ENCODE results near the gene DGKB.

DGKB gene

GRCh38 chr7:14902589-14903067 is at the start of gene DGKB:
Gene DGKB, minus strand, starts transcription at chr7:14902751.
- no peak for DNase-seq (ENCODE audit: low read depth)

GRCh38 chr7:14950013-14950412 is 47.5 kb upstream of the DGKB start:
- no peak for DNase-seq (ENCODE audit: low read depth)

GRCh38 chr7:14938181-14938580 is 35.6 kb upstream of the DGKB start:
- no peak for DNase-seq (ENCODE audit: low read depth)

GRCh38 chr7:14937581-14937980 is 35.0 kb upstream of the DGKB start:
- no peak for DNase-seq (ENCODE audit: low read depth)

GRCh38 chr7:14936554-14936953 is 34.0 kb upstream of the DGKB start:
- DNase-seq (ENCODE audit: low read depth), result no peak

- DNase-seq (ENCODE audit: low read depth), result no peak
These were observed 32.3 kb upstream of the DGKB start for GRCh38 chr7:14934839-14935238.

GRCh38 chr7:14931511-14932215 is 29.1 kb upstream of the DGKB start:
- no peak for DNase-seq (ENCODE audit: low read depth)

- DNase-seq (ENCODE audit: low read depth), result no peak
These were observed 21.8 kb upstream of the DGKB start for GRCh38 chr7:14924398-14924797.

- no peak for DNase-seq (ENCODE audit: low read depth)
These were observed 8.5 kb upstream of the DGKB start for GRCh38 chr7:14911077-14911476.

- no peak for DNase-seq (ENCODE audit: low read depth)
These were observed 6.1 kb upstream of the DGKB start for GRCh38 chr7:14908697-14909096.

- no peak for DNase-seq (ENCODE audit: low read depth)
These were observed 3.2 kb upstream of the DGKB start for GRCh38 chr7:14905764-14906163.

- DNase-seq (ENCODE audit: low read depth), result no peak
These were observed 2.5 kb downstream of the DGKB start for GRCh38 chr7:14900051-14900450.

- DNase-seq (ENCODE audit: low read depth), result no peak
These were observed 3.5 kb downstream of the DGKB start for GRCh38 chr7:14899030-14899429.

GRCh38 chr7:14896461-14896860 is 6.1 kb downstream of the DGKB start:
- no peak for DNase-seq (ENCODE audit: low read depth)

GRCh38 chr7:14894826-14895225 is 7.7 kb downstream of the DGKB start:
- DNase-seq (ENCODE audit: low read depth), result no peak

- no peak for DNase-seq (ENCODE audit: low read depth)
These were observed 9.6 kb downstream of the DGKB start for GRCh38 chr7:14892961-14893360.

GRCh38 chr7:14891289-14891688 is 11.3 kb downstream of the DGKB start:
- no peak for DNase-seq (ENCODE audit: low read depth)

GRCh38 chr7:14888962-14889361 is 13.6 kb downstream of the DGKB start:
- DNase-seq (ENCODE audit: low read depth), result no peak

GRCh38 chr7:14886533-14886932 is 16.0 kb downstream of the DGKB start:
- DNase-seq (ENCODE audit: low read depth), result no peak

- no peak for DNase-seq (ENCODE audit: low read depth)
These were observed 26.5 kb downstream of the DGKB start for GRCh38 chr7:14875941-14876587.

- no peak for DNase-seq (ENCODE audit: low read depth)
These were observed 30.7 kb downstream of the DGKB start for GRCh38 chr7:14871880-14872279.

GRCh38 chr7:14870394-14870793 is 32.2 kb downstream of the DGKB start:
- DNase-seq (ENCODE audit: low read depth), result no peak

GRCh38 chr7:14868937-14869336 is 33.6 kb downstream of the DGKB start:
- no peak for DNase-seq (ENCODE audit: low read depth)

GRCh38 chr7:14861456-14861855 is 41.1 kb downstream of the DGKB start:
- no peak for DNase-seq (ENCODE audit: low read depth)
